SKM-1 treated with dmso at 0.1 percent for 144 hours (cell line): ENCODE data around the gene IFTAP.

ENCODE experiments used
- DNase-seq: peaks from one replicate; lab custom pipeline; 2025; ENCODE audit not compliant: unreplicated experiment; lab: John Stamatoyannopoulos, UW

Gene IFTAP

GRCh38 chr11:36596880-36597279, 2.6 kb downstream of the IFTAP start:
- DNase-seq, result no peak

DNA sequence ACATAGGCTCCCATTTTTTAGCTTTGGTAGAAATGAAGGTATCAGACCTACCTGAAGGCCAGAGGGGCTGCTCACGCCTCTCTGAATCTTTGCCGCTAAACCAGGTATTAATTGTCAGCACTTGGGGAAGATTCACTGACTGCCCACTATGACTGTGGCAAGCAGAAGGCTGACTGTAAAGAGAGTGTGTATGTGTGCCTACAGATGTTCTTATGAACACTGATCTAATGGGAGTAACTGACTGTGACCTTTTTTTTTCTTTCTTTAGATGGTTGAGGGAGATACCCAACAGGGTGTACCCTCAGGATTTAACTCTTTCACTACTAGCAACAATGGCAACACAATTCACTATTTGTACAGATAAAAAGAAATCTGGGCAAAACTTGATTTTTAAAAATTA, 3.7 kb downstream of the IFTAP start, which contains the start of gene RAG2:
Gene RAG2, minus strand, starts transcription at position 186 of the 400 bp plus-strand sequence. CDS start 4,068 bp downstream, outside the sequence.
- DNase-seq, result no peak

DNA sequence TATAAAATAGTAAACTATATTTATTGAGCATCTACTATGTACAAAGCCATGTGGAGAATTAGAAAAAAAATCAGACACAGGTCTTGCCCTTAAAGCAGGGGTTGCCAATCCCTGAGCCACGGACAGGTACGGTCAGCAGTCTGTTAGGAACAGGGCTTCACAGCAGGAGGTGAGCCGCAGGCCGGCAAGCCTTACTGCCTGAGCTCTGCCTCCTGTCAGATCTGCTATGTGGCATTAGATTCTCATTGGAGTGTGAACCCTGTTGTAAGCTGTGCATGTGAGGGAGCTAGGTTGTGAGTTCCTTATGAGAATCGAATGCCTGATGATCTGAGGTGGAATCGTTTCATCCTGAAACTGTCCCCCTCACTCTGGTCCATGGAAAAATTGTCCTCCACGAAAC, 5.9 kb downstream of the IFTAP start:
- no peak for DNase-seq

GRCh38 chr11:36601155-36601554, 6.9 kb downstream of the IFTAP start:
- DNase-seq, result peak; percentile 47

DNA sequence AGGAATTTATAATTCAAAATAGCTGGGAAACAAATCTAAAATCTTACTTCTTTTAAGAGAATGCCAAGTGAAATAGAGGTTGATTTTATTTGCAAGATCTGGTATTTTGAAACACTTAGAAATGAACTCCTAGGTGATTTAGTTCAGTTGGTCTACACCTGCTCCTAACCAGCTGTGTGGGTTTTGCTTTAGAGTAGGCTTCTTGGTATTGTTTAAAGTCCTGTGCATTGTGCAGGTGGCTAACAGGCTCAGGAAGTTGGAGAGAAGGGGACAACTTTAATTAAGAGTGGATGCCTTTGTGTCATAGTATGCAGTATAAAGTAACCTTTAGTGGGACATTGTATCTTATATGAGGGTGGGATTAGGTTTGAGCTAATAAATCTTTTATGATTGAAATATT, 7.8 kb downstream of the IFTAP start:
- no peak for DNase-seq

DNA sequence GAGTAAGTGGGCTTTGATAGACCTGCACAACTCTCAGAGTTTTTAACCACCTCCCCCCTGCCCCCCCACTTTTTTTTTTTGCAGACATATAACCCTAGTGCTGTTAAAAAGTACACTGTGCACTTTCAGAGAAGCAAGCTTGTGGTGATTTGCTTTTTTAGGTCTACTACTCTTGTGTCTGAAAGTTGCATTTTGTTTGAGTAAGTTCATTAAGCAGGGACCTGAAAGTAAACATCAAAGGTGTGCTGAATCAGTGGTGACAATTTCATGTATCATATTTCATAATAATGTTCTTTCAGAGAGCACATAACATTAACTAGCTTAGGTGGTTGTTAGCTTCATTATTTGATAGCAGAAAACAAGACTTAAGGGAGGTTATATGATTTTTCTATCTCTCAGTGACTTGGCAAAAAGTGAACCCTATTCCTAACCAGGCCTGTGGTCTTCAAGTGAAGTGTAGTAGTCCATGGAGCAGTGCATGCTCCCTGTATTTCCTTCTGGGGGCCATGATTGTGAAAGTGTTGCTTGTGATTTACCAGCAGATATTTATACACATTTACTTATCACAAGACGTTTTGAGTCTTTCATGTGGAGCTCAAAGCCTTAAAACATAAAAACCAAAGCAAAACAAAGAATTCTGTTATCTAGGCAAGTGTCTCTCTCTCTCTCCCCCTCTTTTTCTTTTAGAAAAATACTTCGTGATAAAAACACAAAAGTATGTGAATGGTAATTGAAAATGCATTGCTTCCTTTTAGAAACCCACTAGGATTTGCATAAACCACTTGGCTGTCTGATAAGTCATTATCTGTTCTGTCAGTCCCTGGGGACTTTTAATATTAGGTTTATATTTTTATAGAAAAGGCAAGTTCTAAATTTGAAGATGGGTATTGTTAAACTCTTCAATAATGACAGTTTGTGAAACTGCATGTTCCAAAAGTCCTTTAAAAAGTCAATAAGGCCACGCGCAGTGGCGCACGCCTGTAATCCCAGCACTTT, 11.2 kb downstream of the IFTAP start:
- DNase-seq, result no peak

DNA sequence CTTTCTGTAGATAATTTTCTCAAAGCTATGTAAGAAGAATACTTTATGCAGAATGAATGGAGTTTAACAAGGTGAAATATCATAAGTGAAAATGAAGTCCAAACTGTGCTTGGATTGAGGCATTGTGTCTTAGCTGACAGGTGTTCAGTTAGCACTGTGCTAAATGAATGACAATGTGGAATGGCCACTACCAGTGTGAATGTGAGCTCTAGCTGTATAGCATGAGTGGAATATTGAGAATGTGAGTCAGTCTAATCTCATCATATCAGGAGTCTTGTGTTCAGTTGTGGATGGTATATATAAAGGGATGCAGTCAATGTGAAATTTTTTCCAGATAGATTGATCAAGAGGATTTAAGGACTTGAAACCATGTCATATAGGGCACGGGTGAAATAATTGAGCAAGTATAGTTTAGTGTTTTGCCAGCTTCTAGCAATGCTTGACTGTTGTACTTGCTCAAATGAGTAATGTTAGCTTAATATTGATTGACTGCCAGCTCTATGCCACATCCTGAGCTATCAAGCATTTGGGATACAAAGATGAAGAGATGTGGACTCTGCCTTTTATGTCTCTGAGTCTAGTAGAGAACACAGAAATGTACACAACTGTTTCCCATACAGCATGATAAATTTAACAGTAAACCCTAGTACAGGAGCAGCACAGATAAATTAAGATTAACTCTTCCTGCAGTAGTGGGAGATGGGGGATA, 14.3 kb downstream of the IFTAP start:
- DNase-seq, result no peak

DNA sequence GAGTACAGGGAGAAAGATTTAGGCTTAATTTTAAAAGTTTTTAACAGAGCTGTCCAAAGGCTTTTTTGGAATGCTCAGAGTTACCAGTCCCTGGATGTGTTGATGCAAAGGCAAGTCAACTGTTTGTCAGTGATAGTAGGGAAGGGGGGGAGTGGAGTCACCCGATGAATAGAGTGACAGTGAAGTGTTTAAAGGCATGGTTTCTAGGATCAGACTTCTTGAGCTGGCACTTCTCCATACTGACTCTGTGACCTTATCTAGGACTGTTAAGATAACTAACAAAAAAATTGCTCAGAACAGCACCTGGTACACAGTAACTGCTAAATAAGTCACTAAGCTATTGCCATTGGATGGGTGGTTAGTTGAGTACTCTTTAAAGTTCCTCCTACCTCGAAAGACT, 15.1 kb downstream of the IFTAP start:
- DNase-seq, result no peak

DNA sequence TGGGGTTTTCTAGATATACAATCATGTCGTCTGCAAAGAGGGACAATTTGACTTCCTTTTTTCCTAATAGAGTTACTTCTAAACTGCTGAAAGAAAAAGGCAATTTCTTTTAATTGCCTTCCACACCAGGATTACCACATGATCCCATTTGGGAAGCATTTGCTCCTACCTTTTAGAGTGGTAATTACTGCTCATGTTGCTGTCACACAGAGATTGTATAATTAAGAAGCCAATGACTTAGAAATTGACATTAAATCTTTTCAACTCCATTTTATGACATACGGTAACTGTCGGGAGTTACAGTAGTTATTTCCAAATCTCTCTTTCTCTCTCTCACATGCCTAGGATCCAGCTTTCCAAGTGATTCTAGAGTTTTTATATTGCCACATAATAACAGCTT, 21.5 kb downstream of the IFTAP start:
- no peak for DNase-seq

- no peak for DNase-seq
Measured at GRCh38 chr11:36617543-36618362, 23.5 kb downstream of the IFTAP start.

- DNase-seq, result no peak
Measured at GRCh38 chr11:36618363-36619047, 24.2 kb downstream of the IFTAP start.

DNA sequence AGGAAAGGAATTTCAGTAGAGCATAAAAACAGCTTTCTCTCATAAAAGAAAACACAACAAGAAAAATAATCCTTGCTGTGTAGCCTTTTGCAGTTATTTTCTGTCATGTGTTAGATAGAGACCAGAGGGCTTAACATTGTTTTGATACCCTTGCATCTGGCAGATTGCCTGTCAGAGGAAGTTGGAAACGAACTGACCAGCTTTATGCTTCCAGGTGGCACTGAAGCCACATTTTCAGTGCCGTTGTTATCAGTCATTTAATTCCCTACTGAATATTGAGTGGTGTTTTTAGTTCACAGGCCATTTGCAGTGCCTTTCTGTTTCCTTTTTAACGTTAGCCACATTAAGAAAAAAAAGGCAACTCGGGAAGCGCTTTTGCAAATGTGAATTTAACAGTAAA, 25.2 kb downstream of the IFTAP start:
- DNase-seq, result no peak

GRCh38 chr11:36620246-36620645, 25.9 kb downstream of the IFTAP start:
- DNase-seq, result no peak

DNA sequence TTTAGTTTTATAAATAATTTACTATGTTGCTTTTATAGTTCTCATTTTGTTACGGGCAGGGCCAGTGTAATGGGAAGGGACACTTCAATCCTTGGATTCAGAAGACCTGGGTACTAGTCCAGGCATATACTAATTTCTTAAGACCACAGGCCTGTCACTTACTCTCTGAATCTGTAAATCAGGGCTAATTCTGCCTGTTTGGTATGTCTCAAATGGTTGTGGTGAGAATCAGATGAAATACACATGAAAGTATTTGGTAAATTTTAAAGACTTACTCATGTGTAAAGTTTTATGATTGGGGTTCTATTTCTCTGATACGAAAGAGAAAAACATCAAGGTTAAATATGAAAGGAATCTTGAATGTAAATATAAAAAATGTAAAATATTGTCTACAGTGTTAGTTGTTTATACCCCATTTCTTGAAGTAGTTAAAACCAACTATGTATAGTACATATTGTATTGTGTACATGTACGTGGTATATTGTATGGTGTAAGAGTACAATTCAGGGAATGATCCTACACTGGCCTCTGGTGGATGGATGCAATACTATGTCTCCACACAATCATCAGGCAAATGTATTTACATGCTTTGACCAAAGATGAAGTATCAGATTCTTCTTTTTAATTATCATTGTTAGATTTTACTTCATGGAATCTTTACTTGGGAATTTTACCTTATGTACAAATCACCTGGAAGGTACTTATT, 28.3 kb downstream of the IFTAP start:
- DNase-seq, result no peak

- no peak for DNase-seq
Measured at GRCh38 chr11:36623494-36623893, 29.2 kb downstream of the IFTAP start.

GRCh38 chr11:36627006-36627405, 32.7 kb downstream of the IFTAP start:
- DNase-seq, result no peak

DNA sequence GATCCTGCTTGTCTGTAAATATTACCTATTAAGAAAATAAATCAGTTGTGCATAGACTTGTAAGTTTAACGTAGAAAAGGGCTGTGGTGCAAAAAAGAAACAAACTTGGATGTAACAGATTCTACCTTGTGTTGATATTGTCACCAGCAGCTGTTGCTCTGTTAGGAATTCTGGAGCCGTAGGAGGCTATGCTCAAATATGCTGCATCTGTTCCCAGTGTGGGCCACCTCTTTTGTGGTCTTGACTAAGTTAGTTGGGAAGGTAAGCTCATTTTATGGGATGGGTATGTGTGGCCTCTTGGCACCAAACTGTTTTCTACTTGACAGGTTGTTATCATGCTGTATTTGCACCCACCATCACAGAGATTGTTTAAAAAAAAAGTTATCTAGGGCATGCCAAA, 33.2 kb downstream of the IFTAP start:
- DNase-seq, result no peak

DNA sequence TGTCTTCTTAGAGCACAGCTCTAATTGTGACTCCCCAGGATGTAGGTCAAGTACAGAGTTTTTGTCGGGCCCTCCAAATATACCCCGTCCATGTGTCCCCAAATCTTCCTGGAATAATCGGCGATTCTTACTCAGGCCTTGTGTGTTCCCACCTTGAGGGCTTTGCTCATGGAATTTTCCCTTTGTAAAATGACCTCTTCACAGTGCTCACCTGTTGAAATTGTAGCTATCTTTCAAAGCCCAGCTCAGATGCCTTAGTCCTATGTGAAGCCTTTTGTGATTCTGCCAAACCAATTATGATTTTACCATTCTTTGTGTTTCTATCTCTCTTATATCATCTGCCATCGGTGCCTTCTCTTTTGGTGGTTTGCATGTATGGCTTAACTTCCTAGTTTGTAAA, 33.8 kb downstream of the IFTAP start:
- DNase-seq, result no peak

DNA sequence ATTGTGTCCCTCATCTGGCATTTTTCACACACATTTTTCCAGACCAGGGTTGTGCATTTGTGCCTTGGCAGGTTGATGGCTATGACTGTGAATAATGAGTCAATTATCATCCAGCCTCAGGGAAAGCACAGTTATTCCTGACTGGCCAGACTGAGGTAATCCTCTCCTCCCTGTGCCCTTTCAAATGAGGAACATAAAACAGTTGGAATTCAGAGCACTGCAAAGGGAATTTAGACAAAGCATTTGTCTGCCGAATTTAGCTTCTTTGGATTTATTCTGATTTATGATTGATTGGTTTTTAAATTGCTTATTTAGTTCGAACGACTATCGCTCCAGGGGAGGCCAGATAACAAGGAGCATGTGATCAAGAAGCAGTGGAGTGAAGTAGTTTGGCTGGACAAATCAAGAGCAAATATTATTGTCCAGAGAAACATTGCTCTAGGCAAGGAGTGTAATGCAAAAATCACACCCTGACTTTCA, 34.5 kb downstream of the IFTAP start:
- no peak for DNase-seq

- DNase-seq, result no peak
Measured at GRCh38 chr11:36631774-36632173, 37.5 kb downstream of the IFTAP start.
